Epithelial cell of esophagus (primary cell): ENCODE data around the gene SOX15.

ENCODE experiments used
- DNase-seq: peaks from one replicate; pipeline ENCODE4 v3.0.0; 2010; ENCODE audit warnings: low read depth
- H3K4me3 ChIP-seq: 2 replicates; pipeline ENCODE4 v1.5.1; 2011; ENCODE audit warnings: mild to moderate bottlenecking, low read length, control low read depth
- CTCF ChIP-seq: IDR thresholded peaks from 2 replicates; pipeline ENCODE4 v1.5.1; 2011; ENCODE audit warnings: low read depth, mild to moderate bottlenecking, low read length, control low read depth, inconsistent platforms; ENCODE audit not compliant: insufficient read depth; ENCODE audit errors: missing control alignments

SOX15 gene

GRCh38 chr17:7561028-7561575, 28.8 kb downstream of the SOX15 start:
- TF ChIP-seq CTCF: peak; percentile 85
- peak overlapping the region; percentile 79 for H3K4me3 ChIP-seq

GRCh38 chr17:7560172-7561027, 29.5 kb downstream of the SOX15 start:
- TF ChIP-seq CTCF: peak; percentile 83
- DNase-seq: peak; percentile 80
- peak overlapping the region; percentile 79 for H3K4me3 ChIP-seq

More at GRCh38 chr17:7561028-7561575, 28.8 kb downstream of the SOX15 start:
- DNase-seq: peak; percentile 93

GRCh38 chr17:7559320-7560171, 30.3 kb downstream of the SOX15 start:
- H3K4me3 ChIP-seq: no peak overlapping the region
- DNase-seq: no peak
- no peak for TF ChIP-seq CTCF

GRCh38 chr17:7558544-7559319, 31.2 kb downstream of the SOX15 start, which contains the start of gene TNFSF13:
Gene TNFSF13 (plus strand): TSS chr17:7558750. CDS start chr17:7559040, 290 bp downstream.
- no peak for DNase-seq
- no peak for TF ChIP-seq CTCF
- H3K4me3 ChIP-seq: peak within 1 kb of the TSS; percentile 34

- H3K4me3 ChIP-seq: peak overlapping the region; percentile 34
- no peak for TF ChIP-seq CTCF
- peak; percentile 54 for DNase-seq
These were observed 31.9 kb downstream of the SOX15 start for GRCh38 chr17:7557775-7558543.

- TF ChIP-seq CTCF: no peak
- H3K4me3 ChIP-seq: no peak overlapping the region
- DNase-seq: no peak
These were observed 32.6 kb downstream of the SOX15 start for GRCh38 chr17:7557147-7557764.
